Colonic mucosa (tissue), 4 donors: Measurements from ENCODE around the gene SIRT7. TPM values are rescaled to one million over a fixed set of nuclear protein-coding genes. Genes with fewer than 3 reads are reported as not detected.
A peak's percentile ranks its signal among the peaks of the same experiment; 100 is the strongest.

ENCODE experiments used
- DNase-seq: peaks from one replicate; pipeline ENCODE4 v3.0.0-alpha.2; 2020
- H3K27ac ChIP-seq: fragments of 200-600 bp; one replicate; pipeline ENCODE4 v1.8.0; 2021
- H3K27me3 ChIP-seq: fragments of 200-600 bp; one replicate; pipeline ENCODE4 v1.8.0; 2021
- H3K36me3 ChIP-seq: fragments of 200-600 bp; one replicate; pipeline ENCODE4 v1.8.0; 2021
- H3K4me1 ChIP-seq: fragments of 200-600 bp; one replicate; pipeline ENCODE4 v1.8.0; 2021; ENCODE audit warnings: mild to moderate bottlenecking
- H3K4me3 ChIP-seq: fragments of 200-600 bp; one replicate; pipeline ENCODE4 v1.8.0; 2021
- H3K9ac ChIP-seq, 2 donors: one replicate each; pipeline ENCODE4 v1.7.0; 2013; ENCODE audit warnings: control low read depth in 2 of 2, low read depth in 2 of 2, low read length in 2 of 2
- H3K9me3 ChIP-seq: fragments of 200-600 bp; one replicate; pipeline ENCODE4 v1.8.0; 2021
- intact Hi-C: fragments of 100-400 bp; cut with DNase I; formaldehyde crosslinking; loops from one replicate; pipeline ENCODE4 v1.14.1; 2022
- total RNA-seq, 2 donors: library from RNA; stranded (reverse); fragmentation: NEBNext Ultra II Directional in 1 of 2; extraction: Animal tissue kit (Norgen Biotek cat#: 25700) in 1 of 2; gene quantifications; one replicate each; pipeline ENCODE4 v1.2.1, GENCODE V29; 2021
- TF ChIP-seq, protein P1 (sequence below): fragments of 200-600 bp; IDR thresholded peaks from one replicate; pipeline ENCODE4 v1.8.0; 2022; ENCODE audit warnings: antibody characterized with exemption, mild to moderate bottlenecking
- donor health status: healthy.
- donor health status: DM: no; HTN: no; CAD: no.
- donor health status: DM: no; HTN: no; CAD: no.

The SIRT7 gene
- total RNA-seq, 2 donors from 2014 or later = 43.3 to 81.9 TPM

DNA sequence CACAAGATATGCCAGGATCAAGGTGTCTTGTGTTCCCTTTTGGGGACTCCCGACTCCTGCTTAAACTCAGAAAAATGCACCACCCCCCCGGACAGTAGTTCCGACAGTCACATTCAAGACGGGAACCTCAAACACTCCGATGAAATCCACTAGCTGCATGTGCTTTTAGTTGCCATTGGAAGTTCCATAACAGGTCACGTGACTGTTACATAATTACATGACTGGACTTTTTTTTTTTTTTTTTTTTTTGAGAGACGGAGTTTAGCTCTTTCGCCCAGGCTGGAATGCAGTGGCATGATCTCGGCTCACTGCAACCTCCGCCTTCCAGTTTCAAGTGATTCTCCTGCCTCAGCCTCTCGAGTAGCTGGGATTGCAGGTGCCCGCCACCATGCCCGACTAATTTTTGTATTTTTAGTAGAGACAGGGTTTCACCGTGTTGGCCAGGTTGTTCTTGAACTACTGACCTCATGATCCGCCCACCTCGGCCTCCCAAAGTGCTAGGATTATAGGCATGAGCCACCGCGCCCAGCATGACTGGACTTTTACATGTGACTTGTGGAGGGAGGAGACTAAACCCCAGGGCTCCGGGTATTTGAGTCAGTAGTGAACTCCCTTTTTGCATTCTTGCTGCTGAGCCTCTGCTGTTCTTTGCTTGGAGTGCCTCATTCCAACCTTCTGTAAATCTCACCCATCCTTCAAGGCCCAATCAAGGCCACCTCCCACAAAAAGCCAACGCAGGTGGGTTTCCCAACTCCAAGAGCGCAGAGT, 1.6 kb downstream of the SIRT7 start:
- Histone ChIP-seq H3K27ac (peak overlapping the region; percentile 57), H3K9ac (peak overlapping the region; percentile 79 to 90), H3K4me3 (peak overlapping the region; percentile 86), H3K27me3 (no peaks in the 10 kb centered on the region), H3K9me3 (no peaks in the 10 kb centered on the region), H3K4me1 (peaks cover 20% of the 10 kb centered on the region), H3K36me3 (peaks cover 13% of the 10 kb centered on the region)
- TF ChIP-seq, protein P1, sequence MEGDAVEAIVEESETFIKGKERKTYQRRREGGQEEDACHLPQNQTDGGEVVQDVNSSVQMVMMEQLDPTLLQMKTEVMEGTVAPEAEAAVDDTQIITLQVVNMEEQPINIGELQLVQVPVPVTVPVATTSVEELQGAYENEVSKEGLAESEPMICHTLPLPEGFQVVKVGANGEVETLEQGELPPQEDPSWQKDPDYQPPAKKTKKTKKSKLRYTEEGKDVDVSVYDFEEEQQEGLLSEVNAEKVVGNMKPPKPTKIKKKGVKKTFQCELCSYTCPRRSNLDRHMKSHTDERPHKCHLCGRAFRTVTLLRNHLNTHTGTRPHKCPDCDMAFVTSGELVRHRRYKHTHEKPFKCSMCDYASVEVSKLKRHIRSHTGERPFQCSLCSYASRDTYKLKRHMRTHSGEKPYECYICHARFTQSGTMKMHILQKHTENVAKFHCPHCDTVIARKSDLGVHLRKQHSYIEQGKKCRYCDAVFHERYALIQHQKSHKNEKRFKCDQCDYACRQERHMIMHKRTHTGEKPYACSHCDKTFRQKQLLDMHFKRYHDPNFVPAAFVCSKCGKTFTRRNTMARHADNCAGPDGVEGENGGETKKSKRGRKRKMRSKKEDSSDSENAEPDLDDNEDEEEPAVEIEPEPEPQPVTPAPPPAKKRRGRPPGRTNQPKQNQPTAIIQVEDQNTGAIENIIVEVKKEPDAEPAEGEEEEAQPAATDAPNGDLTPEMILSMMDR = no peak
- intact Hi-C loops = no loop called here
- DNase-seq = peak; percentile 75

DNA sequence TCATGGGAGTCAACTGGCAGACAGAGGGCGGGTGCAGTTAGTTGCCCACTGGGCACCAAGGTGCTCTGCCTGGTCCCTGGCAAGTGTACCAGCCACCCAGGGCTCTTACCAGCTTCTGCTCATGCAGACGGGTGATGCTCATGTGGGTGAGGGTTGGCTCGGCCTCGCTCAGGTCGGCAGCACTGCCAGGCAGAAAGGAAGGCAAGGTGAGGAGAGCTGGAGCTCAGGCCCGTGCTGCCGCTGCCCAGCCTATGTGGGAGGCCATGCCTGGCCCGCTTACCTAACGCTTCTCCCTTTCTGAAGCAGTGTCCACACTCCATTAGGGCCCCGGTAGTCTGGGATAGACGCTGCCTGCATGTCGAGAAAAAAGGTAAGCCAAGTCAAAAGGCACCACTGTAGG, 2.6 kb downstream of the SIRT7 start:
- TF ChIP-seq, protein P1 = no peak
- Histone ChIP-seq H3K4me3 (no peak overlapping the region), H3K9me3 (no peaks in the 10 kb centered on the region), H3K9ac (no peak overlapping the region), H3K4me1 (peaks cover 20% of the 10 kb centered on the region), H3K27me3 (no peaks in the 10 kb centered on the region), H3K27ac (no peak overlapping the region), H3K36me3 (peaks cover 13% of the 10 kb centered on the region)
- intact Hi-C loops = no loop called here
- no peak for DNase-seq

DNA sequence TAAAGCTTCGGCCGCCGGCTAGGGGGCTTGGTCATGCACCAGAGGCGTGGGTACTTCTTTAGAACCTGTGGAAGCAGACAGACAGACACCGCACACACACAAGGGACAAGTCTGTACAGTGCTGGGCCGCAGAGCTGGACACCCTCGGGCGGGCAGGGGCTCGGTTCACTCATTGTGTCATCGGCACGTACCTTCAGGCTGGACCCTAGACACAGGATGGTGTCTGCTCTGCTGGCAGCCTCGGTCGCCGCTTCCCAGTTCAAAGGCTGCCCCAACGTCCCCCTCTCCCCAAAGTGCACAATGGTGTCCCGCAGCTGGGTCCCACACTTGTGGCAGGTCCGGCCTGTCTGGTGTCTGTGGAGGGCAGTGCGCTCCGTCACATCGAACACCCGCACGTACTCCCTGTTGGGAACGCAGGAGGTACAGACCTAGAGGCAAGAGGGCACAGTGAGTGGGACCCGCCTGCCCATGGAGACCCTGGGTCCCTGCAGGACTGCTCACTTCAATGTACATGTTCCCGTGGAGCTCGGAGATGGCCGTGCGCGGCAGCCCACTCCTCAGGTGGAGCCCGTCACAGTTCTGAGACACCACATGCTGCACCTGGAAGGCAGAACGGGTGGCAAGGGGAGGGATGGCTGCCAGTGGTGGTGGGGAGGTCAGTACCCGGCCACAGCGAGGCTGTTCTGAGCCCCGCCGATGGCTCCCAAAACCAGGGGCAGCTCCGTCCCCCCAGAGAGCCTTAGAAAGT, 3.7 kb downstream of the SIRT7 start:
- peaks cover 13% of the 10 kb centered on the region for H3K4me1 ChIP-seq
- TF ChIP-seq, protein P1 = no peak
- no peak for DNase-seq
- no peaks in the 10 kb centered on the region for H3K9me3 ChIP-seq
- H3K27me3 ChIP-seq = no peaks in the 10 kb centered on the region
- peaks cover 13% of the 10 kb centered on the region for H3K36me3 ChIP-seq
- H3K9ac ChIP-seq = no peak overlapping the region
- no peak overlapping the region for H3K4me3 ChIP-seq
- intact Hi-C loops = no loop called here
- H3K27ac ChIP-seq = no peak overlapping the region

DNA sequence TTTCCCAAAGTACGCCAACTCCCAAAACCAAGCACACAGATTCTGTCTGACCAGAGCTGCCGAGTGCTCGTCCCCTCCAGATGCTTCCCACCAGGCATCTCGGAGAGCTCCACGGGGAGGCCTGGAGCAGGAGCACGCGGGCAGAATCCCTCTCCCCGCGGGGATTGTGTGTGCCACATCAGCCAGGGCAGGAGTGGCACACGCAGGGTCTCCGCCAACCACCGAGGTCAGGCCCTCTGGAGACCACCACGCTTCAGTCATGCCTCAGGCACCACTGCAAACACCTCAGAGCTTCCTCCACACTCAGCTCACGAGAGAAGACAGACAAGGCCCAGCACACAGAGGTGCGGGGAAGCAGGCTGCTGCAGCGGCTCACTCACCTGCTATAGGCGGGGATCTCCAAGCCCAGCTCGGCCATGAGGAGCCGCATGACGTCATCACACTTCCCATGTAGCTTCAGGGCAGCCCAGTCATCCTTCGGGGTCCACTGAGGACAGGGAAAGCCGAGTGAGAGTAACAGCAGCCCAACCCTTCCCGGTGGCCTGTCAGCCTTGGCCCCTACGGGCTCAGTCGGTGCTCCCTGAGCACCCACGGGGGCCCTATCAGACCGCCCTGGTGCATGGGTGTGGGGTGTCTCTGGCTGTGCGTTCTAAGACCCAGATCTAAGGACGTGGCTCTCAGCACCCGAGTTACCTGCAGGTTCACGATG, 4.4 kb downstream of the SIRT7 start:
- Histone ChIP-seq H3K36me3 (peaks cover 13% of the 10 kb centered on the region), H3K9me3 (no peaks in the 10 kb centered on the region), H3K9ac (no peak overlapping the region), H3K27ac (no peak overlapping the region), H3K27me3 (no peaks in the 10 kb centered on the region), H3K4me3 (no peak overlapping the region), H3K4me1 (peaks cover 9% of the 10 kb centered on the region)
- intact Hi-C loops = no loop called here
- TF ChIP-seq, protein P1 = no peak
- no peak for DNase-seq

DNA sequence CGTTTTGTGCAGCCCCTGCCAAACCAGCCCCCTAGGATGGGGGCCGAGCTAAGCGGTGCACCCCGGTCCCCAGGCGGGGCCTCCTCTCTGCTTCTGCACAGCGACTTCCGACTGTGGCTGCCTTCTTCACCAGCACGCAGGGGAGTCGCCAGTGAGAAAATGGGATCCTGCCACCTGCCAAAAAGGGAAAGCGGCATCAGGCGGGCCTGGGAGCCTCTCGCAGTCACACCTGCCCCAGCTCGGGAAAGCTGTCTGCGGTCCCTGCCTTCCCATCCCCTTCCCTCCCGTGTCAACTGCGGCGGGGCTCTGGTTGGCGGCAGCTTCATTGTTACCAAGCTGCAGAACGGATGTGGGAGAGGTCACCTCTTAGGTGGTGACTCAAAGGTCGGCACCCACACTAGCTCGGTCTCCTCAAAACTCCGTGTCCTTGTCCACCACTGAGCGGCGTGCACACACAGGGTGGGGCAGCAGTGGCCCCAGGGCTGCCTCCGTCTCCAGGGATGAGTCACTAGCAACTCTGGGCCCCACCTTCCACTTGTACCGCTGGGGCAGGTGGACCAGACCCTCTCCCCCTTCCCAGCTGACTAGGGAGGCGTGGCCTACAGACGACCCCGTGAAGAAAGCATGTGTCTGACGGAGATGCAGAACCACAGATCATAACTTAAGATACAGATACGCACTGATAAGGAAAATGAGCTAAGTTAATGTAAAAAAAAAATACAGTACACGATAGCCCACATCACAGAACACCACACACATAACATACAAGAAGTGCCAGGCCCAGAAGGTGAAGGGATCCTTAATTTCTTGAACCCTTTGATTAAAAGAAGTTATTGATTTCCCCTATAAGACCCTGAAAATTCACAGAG, 5.3 kb downstream of the SIRT7 start:
- TF ChIP-seq, protein P1 = no peak
- no peaks in the 10 kb centered on the region for H3K27me3 ChIP-seq
- H3K9me3 ChIP-seq = no peaks in the 10 kb centered on the region
- DNase-seq = no peak
- intact Hi-C loops = no loop called here
- H3K36me3 ChIP-seq = peaks cover 13% of the 10 kb centered on the region
- peaks cover 5% of the 10 kb centered on the region for H3K4me1 ChIP-seq
- H3K9ac ChIP-seq = no peak overlapping the region
- no peak overlapping the region for H3K4me3 ChIP-seq
- no peak overlapping the region for H3K27ac ChIP-seq
